ENCODE data around the gene PI16.

DNA sequence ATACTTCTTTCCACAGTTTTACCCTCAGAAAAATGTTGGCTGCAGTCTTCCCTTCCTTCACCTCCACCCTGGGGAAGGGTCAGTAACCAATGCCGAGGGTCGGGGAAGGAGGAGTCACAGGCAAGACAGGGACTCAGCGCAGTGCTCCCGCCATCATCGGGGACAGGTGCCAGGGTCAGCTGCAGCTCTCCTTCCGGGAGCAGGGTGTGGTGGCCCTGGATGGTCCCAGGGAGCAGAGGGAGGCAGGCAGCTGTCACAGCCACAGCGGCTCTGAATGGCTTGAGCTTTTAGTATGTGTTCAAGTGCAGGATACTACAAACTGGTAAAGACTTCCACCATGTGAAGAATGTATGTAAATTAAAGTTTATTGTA lies 26.0 kb upstream of the PI16 start:
- TF ChIP-seq POLR2A (IDR thresholded peaks at IDR 0.05): no peak
- TF ChIP-seq, protein P1, sequence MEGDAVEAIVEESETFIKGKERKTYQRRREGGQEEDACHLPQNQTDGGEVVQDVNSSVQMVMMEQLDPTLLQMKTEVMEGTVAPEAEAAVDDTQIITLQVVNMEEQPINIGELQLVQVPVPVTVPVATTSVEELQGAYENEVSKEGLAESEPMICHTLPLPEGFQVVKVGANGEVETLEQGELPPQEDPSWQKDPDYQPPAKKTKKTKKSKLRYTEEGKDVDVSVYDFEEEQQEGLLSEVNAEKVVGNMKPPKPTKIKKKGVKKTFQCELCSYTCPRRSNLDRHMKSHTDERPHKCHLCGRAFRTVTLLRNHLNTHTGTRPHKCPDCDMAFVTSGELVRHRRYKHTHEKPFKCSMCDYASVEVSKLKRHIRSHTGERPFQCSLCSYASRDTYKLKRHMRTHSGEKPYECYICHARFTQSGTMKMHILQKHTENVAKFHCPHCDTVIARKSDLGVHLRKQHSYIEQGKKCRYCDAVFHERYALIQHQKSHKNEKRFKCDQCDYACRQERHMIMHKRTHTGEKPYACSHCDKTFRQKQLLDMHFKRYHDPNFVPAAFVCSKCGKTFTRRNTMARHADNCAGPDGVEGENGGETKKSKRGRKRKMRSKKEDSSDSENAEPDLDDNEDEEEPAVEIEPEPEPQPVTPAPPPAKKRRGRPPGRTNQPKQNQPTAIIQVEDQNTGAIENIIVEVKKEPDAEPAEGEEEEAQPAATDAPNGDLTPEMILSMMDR (IDR thresholded peaks at IDR 0.05): no peak

Measured in esophagus squamous epithelium (tissue), 4 donors.